ENCODE measurements around the gene SENP1.

SENP1 gene

DNA sequence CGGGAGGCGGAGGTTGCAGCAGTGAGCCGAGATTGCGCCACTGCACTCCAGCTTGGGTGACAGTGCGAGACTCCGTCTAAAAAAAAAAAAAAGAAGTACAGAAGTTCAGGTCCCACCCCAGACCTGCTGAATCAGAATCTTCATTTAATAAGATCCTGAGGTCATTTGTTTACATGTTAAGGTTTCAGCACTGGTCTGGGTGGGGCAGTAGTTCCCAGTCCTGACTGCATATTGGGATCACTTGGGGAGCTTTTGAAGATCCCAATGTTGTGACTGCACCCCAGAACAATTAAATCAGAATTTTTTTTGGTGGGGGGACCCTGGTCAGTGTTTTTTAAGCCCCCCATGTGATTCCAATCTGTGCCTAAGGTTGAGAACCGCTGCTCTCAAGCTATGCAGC lies 89.9 kb downstream of the SENP1 start:
- no peak for DNase-seq

DNA sequence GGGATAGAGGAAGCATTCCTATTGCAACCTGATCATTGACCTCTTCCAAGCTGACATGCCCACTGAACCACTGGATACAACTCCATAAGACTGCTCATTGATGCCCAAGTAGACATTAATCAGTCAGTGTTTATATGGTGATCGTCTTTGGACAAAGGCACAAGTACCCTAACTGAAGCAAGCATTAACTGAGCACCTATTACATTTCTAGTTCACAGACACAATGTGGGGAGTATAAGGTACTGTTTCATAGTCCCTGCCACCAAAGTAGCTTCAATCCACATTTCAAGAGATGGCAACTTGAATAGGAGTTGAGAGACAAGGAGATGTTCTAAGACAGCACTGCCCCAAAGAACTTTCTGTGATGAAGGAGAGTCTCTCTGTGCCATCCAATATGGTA lies 90.8 kb downstream of the SENP1 start:
- no peak for DNase-seq

DNA sequence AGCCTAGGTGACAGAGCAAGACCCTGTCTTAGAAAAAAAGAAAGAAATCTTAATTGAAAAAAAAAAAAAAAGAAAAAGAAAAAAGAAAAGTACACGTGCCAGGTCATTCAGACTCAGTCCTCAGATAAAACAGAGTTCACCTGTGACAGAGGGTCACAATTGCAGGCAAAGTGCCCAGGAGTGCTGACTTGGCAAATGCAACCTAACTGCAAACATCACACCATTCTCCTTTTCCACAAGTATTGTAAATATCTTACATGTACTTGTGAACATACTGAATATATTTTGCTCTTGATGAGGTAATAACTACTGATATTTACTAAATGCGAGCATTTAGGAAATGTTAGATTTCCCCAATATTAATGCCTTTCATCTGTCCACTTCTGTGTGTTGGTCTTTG lies 92.6 kb downstream of the SENP1 start:
- no peak for DNase-seq

DNA sequence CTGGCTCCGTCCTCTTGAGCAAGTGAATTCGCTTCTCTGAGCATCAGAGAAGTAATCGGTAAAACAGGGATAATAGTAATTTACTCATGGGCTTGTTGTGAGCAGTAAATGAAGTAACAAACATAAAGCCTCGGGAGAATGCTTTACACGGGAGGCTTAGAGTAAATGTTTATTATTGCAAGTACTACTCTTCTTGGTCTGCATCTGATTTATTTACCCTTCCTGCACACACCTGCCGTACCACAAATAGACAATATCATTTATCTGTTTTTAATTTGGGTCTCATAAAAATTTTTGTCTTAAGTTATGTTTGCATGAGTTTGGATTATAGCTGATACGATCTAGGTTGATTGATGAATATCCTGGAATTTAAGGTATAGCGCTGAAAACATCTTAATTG lies 93.8 kb downstream of the SENP1 start:
- no peak for DNase-seq

DNA sequence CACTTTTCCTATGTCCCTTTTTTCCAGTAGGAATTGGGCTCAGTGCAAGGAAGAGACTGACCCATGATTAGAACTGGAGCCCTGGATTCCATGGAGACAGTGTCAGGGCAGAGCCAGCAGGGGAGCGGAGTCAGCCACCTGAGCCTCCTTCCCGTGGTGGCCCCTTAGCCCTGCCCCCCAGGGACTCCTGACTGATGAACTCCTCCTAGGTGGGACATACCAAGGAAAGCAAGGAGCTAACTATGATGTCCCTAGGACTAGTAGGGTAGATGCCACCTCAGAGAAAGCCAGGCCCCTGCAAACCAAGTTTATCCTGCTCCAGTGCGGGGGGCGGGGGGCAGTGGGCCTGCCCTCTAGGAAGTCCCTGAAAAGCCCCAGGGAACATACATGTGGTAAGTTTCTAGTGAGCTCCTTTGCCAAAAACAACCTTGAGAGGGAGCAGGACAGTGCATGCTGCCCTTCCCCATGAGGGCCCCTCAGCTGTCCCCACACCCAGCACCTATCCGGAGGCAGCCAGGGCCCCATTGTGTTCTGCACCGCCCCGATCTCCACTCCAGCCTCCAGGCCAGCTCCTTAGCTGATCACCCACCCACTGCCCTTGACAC lies 95.4 kb downstream of the SENP1 start:
- DNase-seq = no peak

DNA sequence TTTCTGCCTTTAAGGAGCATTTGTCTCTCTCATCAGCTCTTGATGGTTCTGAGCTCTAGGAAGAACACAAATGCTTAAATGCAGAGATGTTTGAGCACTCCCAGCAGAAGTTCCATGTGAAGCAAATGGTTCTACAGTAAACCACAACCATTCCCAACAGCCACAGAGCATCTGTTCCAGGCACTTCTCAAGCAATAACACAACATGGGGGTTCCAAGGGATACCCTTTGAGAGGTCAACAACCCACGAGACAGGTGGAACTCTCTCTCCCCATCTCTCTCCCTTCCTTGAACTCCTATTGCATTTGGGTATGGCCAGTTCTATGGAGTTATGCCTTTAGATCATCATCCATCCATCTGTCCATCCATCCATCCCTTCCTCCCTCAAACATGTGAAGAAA lies 96.4 kb downstream of the SENP1 start:
- no peak for DNase-seq

DNA sequence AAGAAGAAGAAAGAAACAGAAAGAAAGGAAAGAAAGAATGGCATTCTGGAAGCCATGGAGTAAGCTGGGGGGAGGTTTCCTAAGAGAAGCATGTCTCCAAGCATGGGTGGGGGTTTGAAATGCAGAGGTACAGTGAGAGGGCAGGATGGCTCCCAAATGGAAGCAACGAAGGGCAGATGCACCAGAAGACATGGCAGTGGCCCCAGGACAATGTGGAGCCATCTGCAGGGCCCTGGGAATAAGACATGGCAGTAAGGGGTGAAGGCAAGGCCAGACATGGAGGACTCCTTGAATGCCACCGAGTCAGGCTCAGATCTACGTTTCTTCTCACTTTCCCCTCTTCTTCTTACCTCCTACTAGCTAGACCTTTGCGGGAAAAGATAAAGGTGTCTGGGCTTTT lies 96.9 kb downstream of the SENP1 start:
- DNase-seq = no peak

DNA sequence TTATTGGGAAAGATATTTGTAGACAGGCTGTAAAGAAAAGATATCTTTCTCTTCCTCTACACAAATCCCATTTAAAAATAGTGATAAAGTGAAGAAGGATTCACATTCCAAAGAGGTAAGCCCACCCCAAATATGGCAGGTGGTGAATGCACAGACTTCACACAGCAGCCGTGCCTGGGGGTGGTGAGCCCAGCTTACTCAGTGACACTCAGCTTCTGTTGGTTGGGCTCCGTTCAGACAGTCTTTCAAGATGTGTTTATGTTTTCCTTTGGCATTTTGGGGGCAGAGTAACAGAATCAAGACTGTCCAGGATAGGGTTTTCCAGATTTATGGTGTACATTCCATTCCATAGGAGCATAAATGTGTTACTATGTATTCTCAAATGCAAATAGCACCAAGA lies 97.5 kb downstream of the SENP1 start:
- DNase-seq = no peak

DNA sequence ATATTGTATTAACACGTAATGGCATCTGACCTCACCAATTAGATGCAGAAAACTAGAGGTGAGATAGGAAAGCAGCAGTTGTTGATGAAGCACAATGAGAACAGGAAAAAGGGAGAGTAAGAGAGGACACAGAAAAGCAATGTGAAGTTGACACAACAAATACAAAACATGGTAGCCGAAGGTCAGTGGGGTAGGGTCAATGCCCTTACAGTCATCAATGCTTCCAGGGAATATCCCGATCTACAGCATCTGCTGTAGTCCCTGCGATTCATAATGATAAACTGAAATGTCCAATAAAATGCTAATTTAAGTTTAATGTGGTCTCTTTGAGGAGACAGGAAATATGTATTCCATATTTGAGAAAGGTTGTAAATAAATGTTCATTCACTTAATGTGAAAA lies 98.7 kb downstream of the SENP1 start:
- no peak for DNase-seq

DNA sequence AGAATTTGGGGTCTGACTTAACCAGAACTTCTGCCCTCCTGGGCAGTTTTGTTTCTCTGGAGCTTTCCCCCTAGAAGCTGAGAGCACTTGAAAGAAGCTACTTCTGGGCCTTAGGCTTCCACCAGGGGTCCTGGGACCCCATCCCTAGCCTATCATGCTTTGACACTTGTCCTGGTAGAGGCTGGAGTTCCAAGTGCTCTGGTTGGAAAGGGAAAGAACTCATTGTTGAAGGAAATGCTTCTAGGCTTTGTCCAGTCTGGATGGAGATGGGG lies 100.2 kb downstream of the SENP1 start:
- no peak for DNase-seq

DNA sequence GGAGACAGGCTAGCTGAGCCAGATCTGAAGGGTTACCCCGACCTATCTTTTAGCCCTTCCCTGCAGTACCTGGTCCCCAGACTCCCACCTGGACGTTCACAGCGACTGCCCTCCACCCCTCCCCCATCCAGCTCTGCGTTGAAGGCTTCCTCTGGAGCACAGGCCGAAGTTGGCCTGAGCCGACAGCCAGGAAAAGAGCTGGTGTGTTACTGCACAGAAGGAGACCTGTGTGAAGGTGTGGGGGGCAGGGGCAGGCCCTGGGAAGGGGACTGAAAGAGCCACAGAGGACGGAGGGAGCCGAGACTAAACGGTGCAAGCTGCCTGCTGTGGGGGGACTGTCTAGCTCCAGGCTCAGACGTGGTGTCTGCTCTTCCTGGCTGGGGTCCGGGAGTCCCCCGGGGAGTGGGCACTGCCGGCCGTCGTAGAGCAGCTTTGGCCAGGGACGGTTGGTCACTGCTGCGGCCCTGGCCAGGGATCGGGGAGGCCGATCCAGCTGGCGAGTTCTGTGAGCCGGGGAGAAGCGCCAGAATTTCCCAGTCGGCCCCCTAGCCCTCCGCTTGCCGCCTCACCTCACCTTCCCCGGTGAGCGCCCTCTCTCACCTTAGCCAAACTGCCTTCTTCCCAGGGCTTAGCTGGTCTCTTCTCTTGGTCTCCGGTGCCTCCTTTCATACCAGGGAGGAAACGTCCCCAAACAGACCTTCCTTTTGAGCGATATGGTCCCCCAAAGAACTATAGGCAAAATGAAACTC lies 100.7 kb downstream of the SENP1 start:
- DNase-seq = peak; percentile 52

DNA sequence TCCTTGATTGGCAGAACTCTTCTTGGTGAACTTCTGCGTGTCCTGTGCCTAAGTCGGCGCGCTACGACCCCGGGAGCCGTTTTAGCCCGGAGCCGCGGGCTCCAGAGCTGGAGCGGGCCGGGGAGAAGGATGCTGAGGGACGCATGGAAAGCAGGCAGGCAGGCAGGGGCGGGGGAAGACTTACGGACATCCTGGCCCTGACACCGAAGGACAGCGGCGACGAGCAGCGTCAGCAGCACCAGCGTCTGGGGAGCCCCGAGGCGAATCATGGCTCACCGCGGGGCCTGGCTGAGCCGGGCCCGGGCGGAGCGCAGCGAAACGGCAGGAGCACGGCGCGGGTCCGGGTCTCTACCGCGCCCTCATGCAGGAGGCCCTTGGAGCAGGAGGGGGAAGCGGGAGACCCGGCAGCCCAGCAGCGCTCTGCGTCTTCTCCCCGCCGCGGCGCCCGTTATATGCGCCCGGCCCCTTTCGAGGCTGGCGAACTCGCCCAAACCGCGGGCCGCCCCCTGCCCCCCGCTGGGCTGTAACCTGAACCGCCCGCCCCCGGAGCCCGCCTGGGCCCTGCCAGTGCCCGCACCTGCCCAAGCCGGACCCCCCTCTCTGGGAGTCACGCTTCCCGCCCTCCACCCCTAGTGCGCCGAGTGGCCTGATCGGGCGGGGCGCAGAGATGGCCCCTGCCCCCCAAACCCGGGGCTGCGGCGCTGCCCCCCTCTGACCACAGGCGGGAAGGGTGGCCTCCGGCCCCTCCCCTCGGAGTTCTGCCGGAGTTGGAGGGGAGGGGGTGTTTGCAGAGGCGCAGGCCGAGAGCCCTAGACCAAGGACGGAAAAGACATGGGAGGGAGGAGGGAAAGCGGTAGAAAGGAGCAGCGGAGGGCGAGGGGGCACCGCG lies 101.6 kb downstream of the SENP1 start, which contains the start of gene COL2A1:
Gene COL2A1, minus strand, starts transcription at position 424 of the 889 bp plus-strand sequence. Its CDS starts 155 bp downstream, at position 269.
- peak; percentile 81 for DNase-seq

DNA sequence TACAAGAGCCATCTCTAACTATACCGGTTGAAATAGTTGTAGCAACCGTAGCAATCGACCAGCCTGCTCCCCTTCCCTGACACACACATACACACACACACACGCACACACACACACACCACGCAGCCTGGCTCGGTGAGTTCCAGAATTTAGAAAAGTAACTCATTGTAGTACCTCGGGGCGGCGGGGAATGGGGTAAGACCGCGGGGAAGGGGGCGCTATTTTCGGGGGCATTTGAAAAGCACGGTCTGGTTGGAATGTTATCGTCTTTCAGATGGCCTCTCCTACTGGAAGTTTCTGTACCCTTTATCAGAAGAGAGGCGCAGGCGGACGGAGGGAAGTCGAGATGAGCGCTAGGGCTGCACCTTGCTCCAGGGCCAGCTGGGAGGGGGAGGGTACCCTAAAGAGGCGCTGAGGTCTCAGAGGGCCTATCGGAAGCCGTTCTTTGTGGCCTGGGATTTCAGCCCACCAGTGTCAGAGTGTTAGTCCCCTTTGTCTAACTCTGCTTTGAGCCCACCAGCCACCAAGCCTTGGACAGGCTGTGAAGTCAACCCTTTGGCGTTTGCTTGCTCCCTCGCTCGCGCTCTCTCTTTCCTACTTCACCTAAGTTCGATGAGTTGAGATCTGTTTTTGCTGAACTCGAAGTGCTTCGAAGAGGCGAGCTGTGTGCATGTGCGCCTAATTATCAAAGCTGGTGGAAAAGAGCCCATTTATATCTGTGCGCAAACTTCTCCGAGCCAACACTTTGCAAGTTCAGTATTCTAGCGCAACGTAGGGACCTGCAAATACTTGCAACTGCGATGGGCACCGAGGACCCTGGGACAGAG lies 102.4 kb downstream of the SENP1 start:
- DNase-seq = no peak

DNA sequence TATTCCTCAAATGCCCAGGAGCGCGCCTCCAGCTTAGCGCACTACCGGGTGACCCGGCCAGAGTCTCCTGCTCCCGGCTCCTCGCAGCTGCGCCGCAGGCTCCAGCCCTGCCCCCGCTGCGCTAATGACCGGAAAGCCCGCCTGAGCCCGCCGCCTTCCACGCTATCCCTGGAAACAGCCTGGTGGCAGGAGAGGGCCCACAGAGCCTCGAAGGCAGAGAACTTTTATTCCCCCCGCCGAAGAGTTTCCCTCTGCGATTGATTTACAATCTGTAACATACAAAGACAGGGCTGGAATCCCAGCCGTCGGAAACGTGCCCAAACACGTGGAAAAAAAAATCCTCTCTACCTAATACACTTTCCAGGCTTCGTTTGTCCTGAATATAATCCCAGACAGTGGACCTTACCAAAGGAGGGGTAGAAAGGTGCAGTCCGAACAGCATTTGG lies 103.1 kb downstream of the SENP1 start:
- DNase-seq = peak; percentile 84

DNA sequence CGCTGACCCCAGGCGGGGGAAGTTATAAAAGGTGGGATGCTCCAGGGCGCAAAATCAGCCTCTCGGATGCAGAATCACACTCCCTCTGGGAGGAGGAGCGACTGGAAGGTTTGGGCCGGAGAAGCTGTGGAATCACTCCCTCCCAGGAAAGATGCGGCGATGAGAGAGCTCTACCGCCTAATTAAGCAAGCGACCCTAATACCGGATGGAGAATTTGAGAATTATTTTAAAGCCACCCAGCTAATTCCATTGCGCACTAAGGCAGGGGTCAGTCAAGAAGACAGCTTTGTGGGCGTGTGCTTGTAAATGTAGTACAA lies 103.5 kb downstream of the SENP1 start:
- DNase-seq = no peak

DNA sequence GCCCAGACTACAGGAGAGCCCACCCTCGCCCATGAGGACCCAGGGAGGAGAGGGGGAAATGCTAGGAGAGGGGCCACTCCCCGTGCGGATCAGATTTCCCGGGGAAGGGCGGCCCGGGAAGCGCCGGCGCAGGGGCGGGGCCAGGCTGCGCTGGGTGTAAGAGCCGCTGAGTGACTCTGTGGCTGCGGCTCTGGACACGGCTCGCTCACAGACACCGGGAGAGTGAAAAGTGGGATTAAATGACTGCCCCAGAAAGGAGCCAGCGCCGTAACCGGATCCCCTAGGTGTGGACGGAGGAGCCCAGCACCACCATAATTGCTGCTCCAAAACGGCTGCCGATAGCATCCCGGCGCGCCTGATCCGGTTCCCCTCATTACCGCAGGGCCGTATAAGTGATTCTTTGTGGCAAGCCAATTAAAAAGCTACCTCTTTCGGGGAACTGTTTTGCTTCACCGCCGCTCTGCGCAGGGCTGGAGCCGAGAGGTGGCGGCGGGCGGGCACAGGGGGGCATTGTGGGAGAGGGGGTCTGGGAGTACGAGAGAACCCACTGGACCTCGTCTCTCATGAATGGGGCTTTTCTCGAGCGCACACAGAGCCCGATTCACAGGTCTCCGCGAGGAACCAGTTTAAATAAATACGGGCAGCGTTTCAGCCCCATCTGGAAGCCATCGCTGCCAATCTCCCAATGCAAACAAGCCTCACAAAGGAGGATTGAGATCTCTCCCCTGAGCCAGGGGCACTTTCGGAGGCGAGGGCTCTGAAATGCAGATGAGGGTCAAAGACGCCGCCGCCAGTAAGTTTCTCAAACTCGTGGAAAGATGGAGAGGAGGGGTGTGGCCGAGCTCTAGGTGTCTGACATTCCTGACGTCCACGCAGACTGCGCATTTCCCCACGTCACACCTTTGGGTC lies 104.1 kb downstream of the SENP1 start:
- peak; percentile 79 for DNase-seq

DNA sequence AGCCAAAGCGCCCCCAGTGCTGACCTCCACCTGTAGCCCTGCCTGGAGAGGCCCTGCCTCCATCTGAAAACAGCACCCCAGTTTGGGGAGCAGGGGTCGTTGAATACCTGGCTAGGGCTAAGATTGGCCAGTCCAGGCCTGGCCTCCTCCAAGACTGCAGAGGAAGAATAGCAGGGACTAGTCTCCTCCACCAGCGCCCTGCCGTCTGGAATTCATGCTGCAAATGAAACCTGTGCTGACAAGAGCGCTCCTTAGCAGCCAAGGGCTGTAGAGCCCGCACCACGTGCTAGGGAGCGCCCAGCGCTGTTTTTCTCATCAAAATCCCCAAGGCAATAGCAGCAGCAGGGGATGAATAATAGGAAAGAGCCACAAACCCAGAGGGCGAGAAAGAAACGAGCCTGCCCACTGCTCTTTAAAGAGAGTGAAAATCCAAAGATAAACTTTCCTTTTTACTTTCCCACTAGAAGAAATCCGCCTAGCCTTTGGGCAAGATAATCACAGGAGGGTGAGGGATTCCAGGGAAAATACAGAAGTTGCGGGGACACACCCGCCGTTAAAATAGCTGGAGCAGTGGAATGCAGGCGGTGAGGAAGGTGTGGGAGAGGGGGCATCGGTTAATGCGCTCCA lies 104.9 kb downstream of the SENP1 start:
- DNase-seq = peak; percentile 63

DNA sequence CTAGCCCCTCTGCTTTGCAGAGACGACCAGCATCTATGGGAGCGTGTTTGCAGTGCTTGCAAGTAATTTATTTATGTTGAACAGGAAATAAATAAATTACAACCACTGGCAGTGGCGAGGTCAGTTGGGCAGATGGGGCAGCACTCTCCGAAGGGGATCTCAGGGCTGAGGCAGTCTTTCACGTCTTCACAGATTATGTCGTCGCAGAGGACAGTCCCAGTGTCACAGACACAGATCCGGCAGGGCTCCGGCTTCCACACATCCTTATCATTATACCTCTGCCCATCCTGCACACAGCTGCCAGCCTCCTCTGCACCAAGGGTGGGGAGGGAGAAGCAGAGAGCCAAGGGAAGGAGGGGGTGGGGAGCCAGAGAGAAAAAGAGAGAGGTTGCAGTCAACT lies 106.1 kb downstream of the SENP1 start:
- DNase-seq = no peak

DNA sequence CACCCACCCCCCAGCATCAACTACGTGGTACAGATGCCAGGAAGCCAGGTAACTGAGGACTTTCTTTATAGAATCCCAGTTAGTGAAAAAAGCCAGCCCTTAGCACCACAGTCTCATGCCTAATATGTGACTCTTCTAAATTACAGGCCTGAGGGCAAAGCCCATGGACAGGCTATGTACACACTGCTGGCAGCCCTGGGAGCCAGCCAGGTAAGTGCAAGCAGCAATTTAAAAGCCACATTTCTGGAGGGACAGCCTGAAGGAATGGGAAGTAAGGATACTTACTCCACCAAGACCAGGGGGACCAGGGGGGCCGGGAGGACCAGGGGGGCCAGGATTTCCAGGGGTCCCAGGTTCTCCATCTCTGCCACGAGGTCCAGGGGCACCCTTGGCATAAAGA lies 108.6 kb downstream of the SENP1 start:
- DNase-seq = no peak

DNA sequence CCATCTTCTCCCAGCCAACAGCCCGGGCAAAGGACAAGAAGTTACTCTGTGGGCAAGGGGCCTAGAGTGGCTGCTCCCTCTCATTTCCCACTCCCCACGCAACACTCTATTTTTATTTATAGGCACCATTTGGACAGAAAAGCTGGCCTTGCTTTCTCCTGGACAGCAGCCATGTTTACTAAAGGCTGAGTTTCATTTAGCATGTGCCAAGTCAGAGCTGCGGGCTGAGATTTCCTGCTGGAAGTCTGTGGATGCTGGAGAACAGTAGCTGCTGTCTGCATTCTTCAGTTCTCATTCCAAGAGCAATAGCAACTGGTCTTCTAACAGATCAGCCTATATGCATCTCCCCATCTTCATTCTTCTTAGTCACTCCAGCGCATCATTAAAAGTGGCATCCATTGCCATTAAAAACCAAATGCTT lies 109.9 kb downstream of the SENP1 start:
- peak; percentile 67 for DNase-seq

DNA sequence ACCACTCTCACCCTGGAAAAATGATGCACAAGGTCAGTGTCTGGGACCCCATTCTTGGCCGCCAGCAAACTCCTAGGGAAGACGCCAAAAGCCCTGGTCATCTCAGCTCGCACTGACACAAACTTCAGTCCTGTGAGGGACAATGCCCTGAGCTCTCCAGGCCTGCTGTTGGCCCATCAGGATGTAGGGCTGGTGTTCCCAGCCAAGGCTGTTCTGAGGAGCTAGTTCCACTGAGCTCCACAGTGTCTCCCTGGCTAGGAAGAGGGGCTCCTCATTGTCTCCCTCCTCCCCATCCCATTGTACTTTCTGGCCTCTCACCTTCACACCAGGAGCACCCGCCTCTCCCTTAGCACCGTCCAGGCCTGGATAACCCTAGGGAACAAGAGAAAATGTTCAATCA lies 112.4 kb downstream of the SENP1 start:
- DNase-seq = no peak
